H9 (cell line): ENCODE measurements around the gene HCN1. TPM values are rescaled to one million over a fixed set of nuclear protein-coding genes. Genes with fewer than 3 reads are reported as not detected.

Source experiments
- DNase-seq: peaks from one replicate; pipeline ENCODE4 v3.0.0-alpha.2; 2017
- H2AFZ ChIP-seq: one replicate; pipeline ENCODE4 v1.6.1; 2013; ENCODE audit warnings: mild to moderate bottlenecking, low read length, control low read depth, moderate library complexity
- H2AK5ac ChIP-seq: 2 replicates; pipeline ENCODE4 v1.6.1; 2013; ENCODE audit warnings: low read length, control low read depth, mixed read lengths; ENCODE audit not compliant: insufficient read length
- H2BK120ac ChIP-seq: one replicate; pipeline ENCODE4 v1.6.1; 2013; ENCODE audit warnings: low read depth, mild to moderate bottlenecking, low read length, control low read depth, inconsistent platforms; ENCODE audit not compliant: poor library complexity, severe bottlenecking
- H2BK12ac ChIP-seq: 2 replicates; pipeline ENCODE4 v1.6.1; 2013; ENCODE audit warnings: low read length, control low read depth, mixed read lengths, low read depth; ENCODE audit not compliant: insufficient read length
- H2BK15ac ChIP-seq: 2 replicates; pipeline ENCODE4 v1.6.1; 2013; ENCODE audit warnings: low read depth, low read length, control low read depth
- H2BK20ac ChIP-seq: one replicate; pipeline ENCODE4 v1.6.1; 2013; ENCODE audit warnings: low read depth, mild to moderate bottlenecking, low read length, control low read depth, inconsistent platforms; ENCODE audit not compliant: poor library complexity, severe bottlenecking
- H2BK5ac ChIP-seq: 2 replicates; pipeline ENCODE4 v1.6.1; 2013; ENCODE audit warnings: low read length, control low read depth, mixed read lengths; ENCODE audit not compliant: insufficient read length
- H3K14ac ChIP-seq: 2 replicates; pipeline ENCODE4 v1.6.1; 2013; ENCODE audit warnings: low read length, control low read depth; ENCODE audit not compliant: insufficient read depth
- H3K18ac ChIP-seq: 2 replicates; pipeline ENCODE4 v1.6.1; 2013; ENCODE audit warnings: low read depth, mild to moderate bottlenecking, mixed read lengths, low read length, control low read depth; ENCODE audit not compliant: insufficient read length
- H3K23ac ChIP-seq: 2 replicates; pipeline ENCODE4 v1.6.1; 2013; ENCODE audit warnings: low read length, control low read depth, mixed read lengths, low read depth; ENCODE audit not compliant: insufficient read length
- H3K23me2 ChIP-seq: 2 replicates; pipeline ENCODE4 v1.6.1; 2013; ENCODE audit warnings: low read depth, mild to moderate bottlenecking, mixed read lengths, low read length, control low read depth; ENCODE audit not compliant: insufficient read length, poor library complexity, severe bottlenecking
- H3K27ac ChIP-seq: 2 replicates; pipeline ENCODE4 v1.5.1; 2013; ENCODE audit warnings: low read length, control low read depth, mixed read lengths, low read depth; ENCODE audit not compliant: insufficient read length
- H3K27me3 ChIP-seq: 2 replicates; pipeline ENCODE4 v1.6.1; 2013; ENCODE audit warnings: low read length, control low read depth, inconsistent platforms; ENCODE audit not compliant: insufficient read depth
- H3K4ac ChIP-seq: 2 replicates; pipeline ENCODE4 v1.6.1; 2013; ENCODE audit warnings: low read depth, mild to moderate bottlenecking, control low read depth, inconsistent platforms, low read length, moderate library complexity
- H3K4me1 ChIP-seq: 2 replicates; pipeline ENCODE4 v1.6.1; 2013; ENCODE audit warnings: low read length, control low read depth, inconsistent platforms; ENCODE audit not compliant: insufficient read depth
- H3K4me2 ChIP-seq: 2 replicates; pipeline ENCODE4 v1.6.1; 2013; ENCODE audit warnings: low read length, control low read depth, mixed read lengths; ENCODE audit not compliant: insufficient read length, insufficient read depth
- H3K56ac ChIP-seq: 2 replicates; pipeline ENCODE4 v1.6.1; 2013; ENCODE audit warnings: low read depth, mild to moderate bottlenecking, mixed read lengths, low read length, control low read depth; ENCODE audit not compliant: insufficient read length
- H3K79me1 ChIP-seq: 2 replicates; pipeline ENCODE4 v1.6.1; 2013; ENCODE audit warnings: low read depth, mild to moderate bottlenecking, moderate library complexity, low read length, control low read depth, inconsistent platforms; ENCODE audit not compliant: insufficient read depth, poor library complexity, severe bottlenecking
- H3K79me2 ChIP-seq: 2 replicates; pipeline ENCODE4 v1.6.1; 2013; ENCODE audit warnings: low read length, control low read depth, inconsistent platforms; ENCODE audit not compliant: insufficient read depth
- H3K9ac ChIP-seq: 2 replicates; pipeline ENCODE4 v1.6.1; 2013; ENCODE audit warnings: low read length, control low read depth, mixed read lengths; ENCODE audit not compliant: insufficient read length; ENCODE audit errors: extremely low read depth
- H3K9me3 ChIP-seq: one replicate; pipeline ENCODE4 v1.6.1; 2013; ENCODE audit warnings: low read depth, low read length, inconsistent platforms; ENCODE audit not compliant: control insufficient read depth
- H3T11ph ChIP-seq: one replicate; pipeline ENCODE4 v1.6.1; 2013; ENCODE audit warnings: mild to moderate bottlenecking, low read length, control low read depth, inconsistent platforms
- H4K20me1 ChIP-seq: one replicate; pipeline ENCODE4 v1.6.1; 2013; ENCODE audit not compliant: control insufficient read depth, insufficient read length, insufficient read depth
- H4K5ac ChIP-seq: 2 replicates; pipeline ENCODE4 v1.6.1; 2013; ENCODE audit warnings: low read depth, mild to moderate bottlenecking, mixed read lengths, low read length, control low read depth; ENCODE audit not compliant: insufficient read length
- H4K8ac ChIP-seq: replicated peaks from 2 replicates; pipeline ENCODE4 v1.6.1; 2013; ENCODE audit warnings: low read length, control low read depth, mixed read lengths, low read depth; ENCODE audit not compliant: insufficient read length
- H4K91ac ChIP-seq: 2 replicates; pipeline ENCODE4 v1.6.1; 2013; ENCODE audit warnings: low read depth, mild to moderate bottlenecking, moderate library complexity, mixed read lengths, low read length, control low read depth; ENCODE audit not compliant: insufficient read length
- H3K27ac Mint-ChIP-seq, 3 experiments: 2 replicates in 2 of 3; 3 replicates in 1 of 3; pipeline ENCODE4 v1.8.0; 2020 to 2021; ENCODE audit warnings: mixed read lengths in 3 of 3, mild to moderate bottlenecking in 1 of 3, moderate library complexity in 1 of 3
- H3K27me3 Mint-ChIP-seq: 2 replicates; pipeline ENCODE4 v1.8.0; 2021; ENCODE audit warnings: low read depth, mild to moderate bottlenecking, moderate library complexity, mixed read lengths
- H3K36me3 Mint-ChIP-seq, 3 experiments: 2 replicates in 2 of 3; 3 replicates in 1 of 3; pipeline ENCODE4 v1.8.0; 2020 to 2021; ENCODE audit warnings: low read depth in 3 of 3, mixed read lengths in 3 of 3; ENCODE audit not compliant: insufficient read depth in 1 of 3
- H3K4me1 Mint-ChIP-seq, 2 experiments: 2 replicates each; pipeline ENCODE4 v1.8.0; 2020; ENCODE audit warnings: mixed read lengths in 2 of 2
- H3K4me3 Mint-ChIP-seq, 2 experiments: 2 replicates in 1 of 2; 3 replicates in 1 of 2; pipeline ENCODE4 v1.8.0; 2020 to 2021; ENCODE audit warnings: mild to moderate bottlenecking in 2 of 2, mixed read lengths in 2 of 2, moderate library complexity in 1 of 2
- H3K9me3 Mint-ChIP-seq, 2 experiments: 2 replicates in 1 of 2; 3 replicates in 1 of 2; pipeline ENCODE4 v1.8.0; 2020; ENCODE audit warnings: mild to moderate bottlenecking in 2 of 2, mixed read lengths in 2 of 2, moderate library complexity in 1 of 2
- CTCF ChIP-seq: fragments of 200-600 bp; sonication (generic); conservative IDR thresholded peaks from 3 replicates; pipeline ENCODE4 v1.8.0; 2021; ENCODE audit warnings: antibody characterized with exemption, mild to moderate bottlenecking
- WGBS: extraction: QIAGEN DNeasy Blood & Tissue Kit; methylation state at CpG from one replicate; pipeline ENCODE4 v1.1.7; 2013; ENCODE audit warnings: missing lambda C conversion rate, low lambda C conversion rate, mixed read lengths; ENCODE audit not compliant: insufficient read length; ENCODE audit errors: extremely low coverage; 5-methylcytosine and 5-hydroxymethylcytosine counted together
- total RNA-seq: library from RNA; stranded (reverse); gene quantifications from 2 replicates; pipeline ENCODE4 v1.2.1, GENCODE V29; 2021

HCN1 gene
- total RNA-seq, 1 experiment from 2014 or later, result 4.6 TPM

- H3K23ac ChIP-seq, result no peak overlapping the region
- H3K79me2 ChIP-seq, result no peaks in the 10 kb centered on the region
- no peak overlapping the region for H3K14ac ChIP-seq
- no peaks in the 10 kb centered on the region for H3K9me3 Mint-ChIP-seq
- H4K8ac ChIP-seq, result no peak overlapping the region
- H4K20me1 ChIP-seq, result no peaks in the 10 kb centered on the region
- H3K9me3 ChIP-seq, result no peaks in the 10 kb centered on the region
- H3K23me2 ChIP-seq, result no peaks in the 10 kb centered on the region
- H3K27ac Mint-ChIP-seq, result no peak overlapping the region
- H2BK5ac ChIP-seq, result no peak overlapping the region
- no CpG with 5 or more reads among the region's 2 CpGs for WGBS
- no peak for TF ChIP-seq CTCF
- H3K4me2 ChIP-seq, result no peak overlapping the region
- H2AK5ac ChIP-seq, result no peak overlapping the region
- no peak overlapping the region for H2AFZ ChIP-seq
- no peaks in the 10 kb centered on the region for H3K4me1 ChIP-seq
- H3K9ac ChIP-seq, result no peak overlapping the region
- peaks cover 22 to 24% of the 10 kb centered on the region in 2 experiments for H3K4me1 Mint-ChIP-seq
- H3K36me3 Mint-ChIP-seq, result no peaks in the 10 kb centered on the region
- no peaks in the 10 kb centered on the region for H3K27me3 ChIP-seq
- no peak overlapping the region for H2BK120ac ChIP-seq
- no peak overlapping the region for H3K4ac ChIP-seq
- no peak overlapping the region for H2BK15ac ChIP-seq
- no peak overlapping the region for H4K91ac ChIP-seq
- no peak for DNase-seq
- no peaks in the 10 kb centered on the region for H3K27me3 Mint-ChIP-seq
- no peak overlapping the region for H3K27ac ChIP-seq
- no peak overlapping the region for H4K5ac ChIP-seq
- H3K4me3 Mint-ChIP-seq, result no peak overlapping the region
- no peak overlapping the region for H3K56ac ChIP-seq
- H2BK20ac ChIP-seq, result no peak overlapping the region
- H3K79me1 ChIP-seq, result no peaks in the 10 kb centered on the region
- no peak overlapping the region for H3T11ph ChIP-seq
- no peak overlapping the region for H3K18ac ChIP-seq
- H2BK12ac ChIP-seq, result no peak overlapping the region
Measured at GRCh38 chr5:45414620-45415573, 281.3 kb downstream of the HCN1 start.
